Mucosa of stomach (tissue), 1 donor: ENCODE data around the gene KCTD3.

Source experiments
- H3K27me3 ChIP-seq: one replicate; pipeline ENCODE4 v1.7.0; 2013; ENCODE audit warnings: mild to moderate bottlenecking, low read length; ENCODE audit not compliant: control insufficient read depth, insufficient read depth
- H3K36me3 ChIP-seq: one replicate; pipeline ENCODE4 v1.7.0; 2013; ENCODE audit warnings: low read length; ENCODE audit not compliant: control insufficient read depth, insufficient read depth
- H3K4me1 ChIP-seq: one replicate; pipeline ENCODE4 v1.7.0; 2013; ENCODE audit warnings: mild to moderate bottlenecking, low read length; ENCODE audit not compliant: control insufficient read depth, insufficient read depth
- H3K4me3 ChIP-seq: one replicate; pipeline ENCODE4 v1.7.0; 2013; ENCODE audit warnings: low read length
- H3K9ac ChIP-seq: one replicate; pipeline ENCODE4 v1.7.0; 2013; ENCODE audit warnings: mild to moderate bottlenecking, low read length, moderate library complexity
- H3K9me3 ChIP-seq: one replicate; pipeline ENCODE4 v1.7.0; 2013; ENCODE audit warnings: mild to moderate bottlenecking, low read length, moderate library complexity; ENCODE audit not compliant: control insufficient read depth
- donor health status: Pancreatic carcinoma.

KCTD3 gene

DNA sequence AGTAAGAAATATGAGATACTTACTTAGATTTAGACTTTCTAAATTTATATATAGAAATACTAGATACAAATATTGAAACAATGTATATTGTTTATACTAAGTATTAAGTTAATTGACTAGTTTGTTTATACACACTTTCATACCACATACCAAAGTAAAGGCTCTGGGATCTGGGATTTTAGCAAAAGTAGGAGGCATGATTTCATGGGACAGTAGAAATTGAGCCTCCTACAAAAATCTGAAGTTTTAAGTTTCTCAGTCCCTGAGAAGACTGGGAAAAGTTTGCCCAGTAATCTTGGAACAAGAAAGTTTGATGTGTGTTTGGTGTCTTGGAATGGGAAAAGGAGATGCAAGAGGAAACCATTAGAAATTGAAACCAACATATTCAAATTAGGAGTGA, 30.9 kb downstream of the KCTD3 start:
- no peaks in the 10 kb centered on the region for H3K27me3 ChIP-seq
- H3K9me3 ChIP-seq, result no peaks in the 10 kb centered on the region
- H3K4me1 ChIP-seq, result no peaks in the 10 kb centered on the region
- no peak overlapping the region for H3K4me3 ChIP-seq
- H3K36me3 ChIP-seq, result no peaks in the 10 kb centered on the region
- H3K9ac ChIP-seq, result no peak overlapping the region

DNA sequence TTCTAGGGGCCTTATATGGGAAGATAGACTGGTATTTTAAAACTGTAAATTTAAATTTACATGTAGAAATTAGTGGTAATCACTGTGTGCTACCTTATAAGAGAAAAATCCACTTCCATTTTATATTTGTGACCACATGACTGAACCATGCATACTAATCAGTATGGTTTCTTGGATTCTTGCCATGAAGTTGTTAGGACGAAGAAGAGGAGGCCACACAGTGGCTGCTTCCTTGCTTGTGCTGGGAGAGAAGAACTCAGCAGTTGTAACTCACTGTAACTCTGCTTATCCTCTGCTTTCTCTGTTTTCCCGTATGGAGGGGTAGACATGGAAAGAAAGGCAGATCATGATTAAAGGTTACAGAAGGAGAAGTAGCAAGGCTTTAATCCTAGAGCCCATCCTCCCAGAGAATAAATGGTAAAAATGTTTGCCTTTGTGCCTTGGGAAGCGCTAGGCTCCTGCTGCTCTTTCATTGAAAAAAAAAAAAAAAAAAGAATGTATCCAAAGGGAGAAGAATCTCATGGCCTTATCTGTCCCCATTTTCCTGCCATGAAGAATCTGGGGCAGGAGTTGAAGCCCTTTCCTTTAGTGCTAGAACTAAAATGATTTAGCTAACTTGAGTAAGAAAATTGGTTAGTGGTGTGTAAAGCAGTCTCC, 32.4 kb downstream of the KCTD3 start:
- no peak overlapping the region for H3K4me3 ChIP-seq
- no peak overlapping the region for H3K9ac ChIP-seq
- H3K9me3 ChIP-seq, result no peaks in the 10 kb centered on the region
- H3K4me1 ChIP-seq, result no peaks in the 10 kb centered on the region
- H3K27me3 ChIP-seq, result no peaks in the 10 kb centered on the region
- H3K36me3 ChIP-seq, result no peaks in the 10 kb centered on the region

DNA sequence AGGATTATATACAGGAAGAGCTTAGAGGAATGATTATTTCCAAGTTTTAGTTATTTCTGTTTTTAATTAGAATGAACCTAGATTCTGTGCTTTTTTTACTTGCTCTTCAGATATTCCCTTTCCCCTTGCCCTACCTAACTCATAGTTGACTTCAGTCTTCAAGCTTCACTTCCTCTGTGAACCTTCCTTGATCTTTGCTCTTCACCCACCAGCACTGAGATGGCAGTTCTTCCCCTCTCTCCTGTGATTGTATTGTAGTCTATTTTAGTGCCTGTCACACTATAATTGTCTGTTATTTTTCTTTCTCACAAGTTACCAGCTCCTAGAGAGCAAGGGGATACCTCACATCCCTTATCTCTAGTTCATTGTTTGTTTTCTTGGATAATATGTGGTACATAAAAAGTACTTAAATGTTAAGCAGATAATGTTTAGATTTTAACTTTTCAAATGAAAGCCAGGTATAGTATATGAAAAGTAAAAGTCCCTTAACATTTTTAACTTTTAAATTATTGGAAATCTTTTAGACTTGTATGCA, 33.2 kb downstream of the KCTD3 start:
- Histone ChIP-seq H3K4me3 (no peak overlapping the region), H3K9ac (no peak overlapping the region), H3K36me3 (no peaks in the 10 kb centered on the region), H3K9me3 (no peaks in the 10 kb centered on the region), H3K27me3 (no peaks in the 10 kb centered on the region), H3K4me1 (no peaks in the 10 kb centered on the region)

DNA sequence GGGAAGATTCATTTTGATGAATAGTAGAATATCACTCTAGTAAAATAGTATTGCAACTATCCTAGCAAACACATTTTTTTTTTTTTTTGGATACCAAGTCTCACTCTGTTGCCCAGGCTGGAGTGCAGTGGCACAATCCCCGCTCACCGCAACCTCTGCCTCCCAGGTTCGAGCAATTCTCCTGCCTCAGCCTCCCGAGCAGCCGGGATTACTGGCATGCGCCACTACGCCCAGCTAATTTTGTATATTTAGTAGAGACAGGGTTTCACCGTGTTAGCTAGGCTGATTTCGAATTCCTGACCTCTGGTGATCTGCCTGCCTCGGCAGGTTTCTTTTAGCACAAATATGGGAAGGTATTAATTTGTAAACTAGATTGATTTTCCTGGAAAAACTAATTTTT, 33.8 kb downstream of the KCTD3 start:
- no peak overlapping the region for H3K9ac ChIP-seq
- no peaks in the 10 kb centered on the region for H3K36me3 ChIP-seq
- no peak overlapping the region for H3K4me3 ChIP-seq
- H3K27me3 ChIP-seq, result no peaks in the 10 kb centered on the region
- H3K4me1 ChIP-seq, result no peaks in the 10 kb centered on the region
- H3K9me3 ChIP-seq, result no peaks in the 10 kb centered on the region

DNA sequence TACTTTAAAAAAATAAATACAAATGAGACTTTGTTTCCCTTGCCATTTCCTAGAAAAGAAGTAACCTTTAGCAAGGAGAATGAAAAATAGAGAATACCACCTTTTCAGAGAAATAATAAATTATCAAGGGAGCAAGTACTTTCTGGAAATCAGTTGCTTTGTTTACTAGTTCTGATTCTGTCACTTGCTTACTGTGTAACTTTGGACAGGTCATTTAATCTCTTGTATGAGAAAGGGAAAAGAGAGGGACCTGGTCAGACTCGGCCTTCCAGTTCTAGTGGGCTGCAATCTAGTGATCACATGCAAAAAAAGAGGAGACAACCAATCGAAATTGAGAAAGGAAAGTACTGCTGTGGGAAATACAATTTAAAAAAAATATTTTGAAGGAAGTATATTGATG, 34.2 kb downstream of the KCTD3 start:
- no peaks in the 10 kb centered on the region for H3K9me3 ChIP-seq
- H3K36me3 ChIP-seq, result no peaks in the 10 kb centered on the region
- H3K4me3 ChIP-seq, result no peak overlapping the region
- H3K4me1 ChIP-seq, result no peaks in the 10 kb centered on the region
- H3K9ac ChIP-seq, result no peak overlapping the region
- no peaks in the 10 kb centered on the region for H3K27me3 ChIP-seq

DNA sequence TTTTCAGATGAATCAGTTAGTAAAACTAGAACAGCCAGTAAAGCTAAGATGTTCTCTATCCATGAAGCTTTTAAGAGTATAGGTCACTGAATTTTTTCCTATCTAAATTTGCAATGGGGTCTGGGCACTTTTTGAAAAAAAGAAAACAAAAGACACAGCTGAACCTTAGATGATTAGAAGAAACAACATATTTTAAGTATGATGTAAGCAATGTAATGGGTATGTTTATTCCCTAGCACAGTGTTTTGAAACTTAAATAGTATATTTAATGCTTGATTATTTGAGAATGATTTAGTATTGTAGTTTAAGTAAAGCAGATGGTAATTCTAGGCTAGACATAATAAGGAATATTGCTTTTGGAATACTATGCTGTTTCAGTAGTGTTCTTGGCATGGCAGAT, 36.2 kb downstream of the KCTD3 start:
- Histone ChIP-seq H3K27me3 (no peaks in the 10 kb centered on the region), H3K9ac (no peak overlapping the region), H3K4me1 (no peaks in the 10 kb centered on the region), H3K36me3 (no peaks in the 10 kb centered on the region), H3K9me3 (no peaks in the 10 kb centered on the region), H3K4me3 (no peak overlapping the region)

DNA sequence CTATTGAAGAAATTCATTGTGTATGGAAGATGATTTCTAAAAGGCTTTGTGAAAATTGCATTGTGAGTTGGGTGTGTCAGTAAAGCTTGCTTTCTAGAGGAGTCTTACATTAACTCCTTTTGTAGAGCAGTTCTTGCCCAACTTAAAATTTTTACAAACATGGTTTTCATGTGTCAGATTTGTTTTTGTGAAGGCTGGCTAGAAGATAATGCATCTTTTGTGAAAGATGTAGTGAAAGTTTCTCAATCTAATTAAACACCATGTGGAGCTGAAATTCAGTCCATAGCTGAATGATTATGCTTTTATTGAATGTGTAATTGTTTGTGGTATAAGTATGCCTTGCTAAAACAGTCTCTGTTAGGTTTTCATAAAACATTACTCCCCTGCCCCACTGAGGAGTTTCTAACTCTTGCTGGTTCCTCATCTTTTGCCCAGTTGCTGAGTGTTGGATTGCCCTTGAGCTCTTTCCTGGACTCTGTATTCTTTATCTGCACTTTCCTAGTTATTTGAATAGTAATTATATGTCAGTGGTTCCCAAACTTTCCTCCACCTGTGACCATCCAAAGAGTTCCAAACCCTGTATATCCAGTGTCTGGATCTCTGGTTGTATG, 38.0 kb downstream of the KCTD3 start:
- H3K9ac ChIP-seq, result no peak overlapping the region
- no peak overlapping the region for H3K4me3 ChIP-seq
- H3K36me3 ChIP-seq, result no peaks in the 10 kb centered on the region
- no peaks in the 10 kb centered on the region for H3K4me1 ChIP-seq
- no peaks in the 10 kb centered on the region for H3K9me3 ChIP-seq
- no peaks in the 10 kb centered on the region for H3K27me3 ChIP-seq

DNA sequence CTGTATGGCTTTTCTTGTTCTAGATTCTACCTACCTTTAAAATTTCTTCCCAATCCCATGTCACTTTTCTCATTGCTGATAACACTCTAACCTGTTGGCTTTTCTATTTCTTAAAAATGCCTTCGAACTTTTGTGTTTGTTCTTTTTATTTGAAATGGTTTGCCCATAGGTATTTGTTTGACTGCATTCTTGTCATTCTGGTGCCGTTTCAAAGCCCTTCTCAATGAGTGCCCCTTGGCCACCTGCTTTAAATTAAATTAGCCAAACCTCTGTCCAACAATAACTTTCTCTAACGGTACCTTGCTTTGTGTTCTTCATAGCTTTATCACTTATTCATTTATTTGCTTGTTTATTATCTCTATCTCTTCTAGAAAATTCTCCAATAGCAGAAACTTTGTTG, 38.9 kb downstream of the KCTD3 start:
- no peaks in the 10 kb centered on the region for H3K4me1 ChIP-seq
- H3K4me3 ChIP-seq, result no peak overlapping the region
- no peaks in the 10 kb centered on the region for H3K36me3 ChIP-seq
- H3K27me3 ChIP-seq, result no peaks in the 10 kb centered on the region
- H3K9ac ChIP-seq, result no peak overlapping the region
- no peaks in the 10 kb centered on the region for H3K9me3 ChIP-seq

DNA sequence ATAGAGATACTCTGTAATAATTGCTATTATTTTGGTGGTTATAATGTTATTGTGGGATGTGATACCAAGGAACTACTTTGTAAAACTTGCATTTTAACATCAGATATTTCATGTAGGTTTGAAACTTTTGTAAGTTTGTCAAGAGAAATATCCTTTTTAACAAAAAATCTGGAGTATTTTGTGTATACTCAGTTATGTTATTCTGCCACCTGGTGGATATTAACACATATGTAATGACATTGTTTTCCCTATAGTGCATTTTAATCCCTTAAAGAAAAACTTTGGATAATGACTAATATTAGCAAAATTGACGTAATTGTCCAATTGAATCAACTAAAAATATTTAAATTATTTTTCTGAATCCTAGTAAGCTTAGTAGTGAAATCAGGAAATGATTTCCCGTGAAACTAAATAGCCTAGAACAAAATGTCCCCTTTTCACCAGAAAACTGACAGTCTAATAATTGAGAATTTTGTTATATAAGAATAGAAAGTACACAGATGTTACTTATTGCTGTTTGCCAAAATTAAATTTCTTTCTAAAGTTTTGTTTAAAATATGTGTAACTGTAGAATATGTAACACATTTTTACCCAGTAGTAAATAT, 39.6 kb downstream of the KCTD3 start:
- H3K4me3 ChIP-seq, result no peak overlapping the region
- no peaks in the 10 kb centered on the region for H3K27me3 ChIP-seq

DNA sequence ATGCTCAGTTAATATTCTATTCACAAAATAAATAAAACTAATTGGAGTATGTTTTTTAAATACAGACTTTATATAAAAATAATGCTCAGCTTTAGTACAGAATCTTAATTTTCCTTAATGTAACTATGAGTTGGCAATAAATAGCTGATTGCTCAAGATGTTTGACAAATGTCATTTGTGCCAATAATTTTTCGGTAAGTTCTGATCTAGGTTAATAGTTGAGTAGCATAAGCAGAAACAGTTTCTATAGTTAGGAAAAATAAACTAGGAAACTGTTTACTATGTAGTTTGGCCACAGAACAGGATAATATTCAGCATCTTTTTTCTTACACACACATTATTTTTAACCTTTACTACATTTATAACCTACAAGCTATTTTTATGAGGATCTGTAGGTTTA, 40.3 kb downstream of the KCTD3 start:
- Histone ChIP-seq H3K4me3 (no peak overlapping the region), H3K4me1 (no peaks in the 10 kb centered on the region), H3K9me3 (no peaks in the 10 kb centered on the region), H3K9ac (no peak overlapping the region), H3K36me3 (no peaks in the 10 kb centered on the region), H3K27me3 (no peaks in the 10 kb centered on the region)

More for the DNA sequence above, 39.6 kb downstream of the KCTD3 start:
- no peaks in the 10 kb centered on the region for H3K9me3 ChIP-seq
- H3K4me1 ChIP-seq, result no peaks in the 10 kb centered on the region
- no peak overlapping the region for H3K9ac ChIP-seq
- no peaks in the 10 kb centered on the region for H3K36me3 ChIP-seq

DNA sequence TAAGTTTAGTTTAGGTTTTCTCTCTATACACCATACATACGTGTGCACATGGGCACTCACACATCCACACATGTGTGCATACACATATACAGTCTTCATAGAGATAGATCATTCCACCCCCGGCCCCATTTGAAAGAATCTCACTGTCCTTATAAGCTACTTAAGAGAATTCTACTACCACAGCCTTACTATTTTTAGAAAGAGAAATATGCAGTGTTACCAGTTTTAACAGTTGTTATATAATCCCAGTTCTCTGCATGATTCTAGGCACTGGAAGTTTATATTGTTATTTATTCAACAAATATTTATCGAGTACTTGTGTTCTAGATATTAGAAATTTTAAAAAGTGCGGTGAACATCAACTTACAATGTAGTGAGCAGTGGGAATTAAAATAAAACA, 41.5 kb downstream of the KCTD3 start:
- Histone ChIP-seq H3K36me3 (no peaks in the 10 kb centered on the region), H3K9me3 (no peaks in the 10 kb centered on the region), H3K4me1 (no peaks in the 10 kb centered on the region), H3K27me3 (no peaks in the 10 kb centered on the region), H3K4me3 (no peak overlapping the region), H3K9ac (no peak overlapping the region)

DNA sequence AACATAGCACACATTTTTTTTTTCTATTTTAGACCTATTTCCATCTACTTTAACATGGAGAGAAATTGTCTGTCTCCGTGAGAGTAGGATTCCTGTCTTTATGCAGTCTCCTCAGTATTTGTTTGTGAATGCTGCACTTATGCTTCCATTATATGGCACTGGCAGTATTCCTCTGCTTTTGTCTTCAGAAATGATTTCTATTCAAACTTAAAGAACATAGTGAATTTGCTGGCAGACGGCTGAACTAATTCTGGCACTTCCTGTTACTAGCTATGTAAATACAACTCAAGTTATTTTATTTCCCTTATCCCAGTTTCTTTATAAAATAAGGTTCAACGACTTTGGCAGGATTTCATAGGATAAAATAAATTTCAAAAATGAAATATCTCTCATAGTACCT, 45.3 kb downstream of the KCTD3 start:
- Histone ChIP-seq H3K36me3 (no peaks in the 10 kb centered on the region), H3K9me3 (no peaks in the 10 kb centered on the region), H3K4me1 (no peaks in the 10 kb centered on the region), H3K9ac (no peak overlapping the region), H3K4me3 (no peak overlapping the region), H3K27me3 (no peaks in the 10 kb centered on the region)
